DOHH2 (cell line): Measurements from ENCODE around the gene GRID2.

ENCODE experiments used
- H3F3A ChIP-seq: fragments of 200-600 bp; sonication (generic), shearing (Covaris generic); 2 replicates; pipeline ENCODE4 v1.6.0; 2016; ENCODE audit warnings: antibody characterized with exemption, mild to moderate bottlenecking; ENCODE audit not compliant: control insufficient read depth, insufficient read depth
- H3K27ac ChIP-seq: fragments of 200-600 bp; sonication (generic); 2 replicates; pipeline ENCODE4 v1.5.1; 2014; ENCODE audit warnings: low read depth, mild to moderate bottlenecking, low read length, moderate library complexity
- H3K27me3 ChIP-seq: fragments of 200-600 bp; sonication (generic); 2 replicates; pipeline ENCODE4 v1.6.1; 2014; ENCODE audit warnings: mild to moderate bottlenecking, low read length, mixed read lengths; ENCODE audit not compliant: control insufficient read depth
- H3K36me3 ChIP-seq: fragments of 200-600 bp; sonication (generic); 2 replicates; pipeline ENCODE4 v1.6.1; 2014; ENCODE audit warnings: mild to moderate bottlenecking, low read length, moderate library complexity, mixed read lengths; ENCODE audit not compliant: control insufficient read depth
- H3K4me1 ChIP-seq: fragments of 200-600 bp; sonication (generic); 2 replicates; pipeline ENCODE4 v1.6.1; 2014; ENCODE audit warnings: mild to moderate bottlenecking, low read length, mixed read lengths; ENCODE audit not compliant: control insufficient read depth
- H3K4me2 ChIP-seq: fragments of 200-600 bp; sonication (generic); 2 replicates; pipeline ENCODE4 v1.6.0; 2014; ENCODE audit warnings: mild to moderate bottlenecking, low read length, moderate library complexity
- H3K4me3 ChIP-seq: fragments of 200-600 bp; sonication (generic); 2 replicates; pipeline ENCODE4 v1.5.1; 2014; ENCODE audit warnings: mild to moderate bottlenecking, low read length, mixed read lengths
- H3K79me2 ChIP-seq: fragments of 200-600 bp; sonication (generic); 2 replicates; pipeline ENCODE4 v1.6.1; 2014; ENCODE audit warnings: mild to moderate bottlenecking, low read length, mixed read lengths; ENCODE audit not compliant: control insufficient read depth
- H3K9me2 ChIP-seq: fragments of 200-600 bp; sonication (generic); replicated peaks from 2 replicates; pipeline ENCODE4 v1.6.1; 2014; ENCODE audit warnings: mild to moderate bottlenecking, low read length, mixed read lengths; ENCODE audit not compliant: control insufficient read depth
- H3K9me3 ChIP-seq: fragments of 200-600 bp; sonication (generic); 2 replicates; pipeline ENCODE4 v1.6.1; 2014; ENCODE audit warnings: antibody characterized with exemption, low read length, mixed read lengths; ENCODE audit not compliant: control insufficient read depth, insufficient read depth
- H4K20me1 ChIP-seq: fragments of 200-600 bp; sonication (generic); 2 replicates; pipeline ENCODE4 v1.6.0; 2014; ENCODE audit warnings: low read depth, mild to moderate bottlenecking, antibody characterized with exemption, low read length, moderate library complexity; ENCODE audit not compliant: control insufficient read depth, insufficient read depth
- EZH2phosphoT487 ChIP-seq: fragments of 200-600 bp; sonication (generic); IDR thresholded peaks from 2 replicates; pipeline ENCODE4 v1.6.1; 2017; ENCODE audit warnings: borderline replicate concordance, mild to moderate bottlenecking, antibody characterized with exemption, low read length, moderate library complexity, mixed read lengths
- TF ChIP-seq, protein P1 (sequence below): fragments of 200-600 bp; sonication (generic); IDR thresholded peaks from one replicate; pipeline ENCODE4 v1.5.1; 2014; ENCODE audit warnings: antibody characterized with exemption, mild to moderate bottlenecking, low read depth, low read length; ENCODE audit not compliant: poor library complexity, severe bottlenecking

Gene GRID2

DNA sequence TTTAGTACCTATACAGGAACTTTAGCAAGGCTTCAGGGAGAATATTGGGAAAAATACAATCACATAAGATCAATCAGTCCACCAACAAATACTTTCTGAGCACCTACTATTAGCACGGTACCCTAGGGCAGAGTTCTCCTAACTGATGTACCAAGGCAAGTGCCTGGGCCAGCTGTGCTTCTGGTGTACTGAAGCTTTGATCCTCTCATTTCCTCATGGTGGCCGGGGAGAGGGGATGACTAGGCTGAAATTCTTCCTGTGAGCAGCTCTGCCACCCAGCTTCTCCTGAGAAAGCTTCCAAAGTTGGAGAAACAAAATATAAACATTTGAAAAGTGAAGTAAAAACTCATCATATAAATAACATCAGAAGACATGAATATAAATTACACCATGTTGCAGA, 1475.5 kb downstream of the GRID2 start:
- Histone ChIP-seq H3K9me3 (no peaks in the 10 kb centered on the region), H3K9me2 (no peaks in the 10 kb centered on the region), H3K27ac (no peak overlapping the region), H4K20me1 (no peaks in the 10 kb centered on the region), H3K4me1 (no peaks in the 10 kb centered on the region), H3F3A (no peaks in the 10 kb centered on the region), H3K4me3 (no peak overlapping the region), H3K4me2 (no peak overlapping the region), H3K79me2 (no peaks in the 10 kb centered on the region), H3K27me3 (no peaks in the 10 kb centered on the region), H3K36me3 (no peaks in the 10 kb centered on the region)
- TF ChIP-seq, protein P1, sequence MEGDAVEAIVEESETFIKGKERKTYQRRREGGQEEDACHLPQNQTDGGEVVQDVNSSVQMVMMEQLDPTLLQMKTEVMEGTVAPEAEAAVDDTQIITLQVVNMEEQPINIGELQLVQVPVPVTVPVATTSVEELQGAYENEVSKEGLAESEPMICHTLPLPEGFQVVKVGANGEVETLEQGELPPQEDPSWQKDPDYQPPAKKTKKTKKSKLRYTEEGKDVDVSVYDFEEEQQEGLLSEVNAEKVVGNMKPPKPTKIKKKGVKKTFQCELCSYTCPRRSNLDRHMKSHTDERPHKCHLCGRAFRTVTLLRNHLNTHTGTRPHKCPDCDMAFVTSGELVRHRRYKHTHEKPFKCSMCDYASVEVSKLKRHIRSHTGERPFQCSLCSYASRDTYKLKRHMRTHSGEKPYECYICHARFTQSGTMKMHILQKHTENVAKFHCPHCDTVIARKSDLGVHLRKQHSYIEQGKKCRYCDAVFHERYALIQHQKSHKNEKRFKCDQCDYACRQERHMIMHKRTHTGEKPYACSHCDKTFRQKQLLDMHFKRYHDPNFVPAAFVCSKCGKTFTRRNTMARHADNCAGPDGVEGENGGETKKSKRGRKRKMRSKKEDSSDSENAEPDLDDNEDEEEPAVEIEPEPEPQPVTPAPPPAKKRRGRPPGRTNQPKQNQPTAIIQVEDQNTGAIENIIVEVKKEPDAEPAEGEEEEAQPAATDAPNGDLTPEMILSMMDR: no peak
- no peak for TF ChIP-seq EZH2phosphoT487

DNA sequence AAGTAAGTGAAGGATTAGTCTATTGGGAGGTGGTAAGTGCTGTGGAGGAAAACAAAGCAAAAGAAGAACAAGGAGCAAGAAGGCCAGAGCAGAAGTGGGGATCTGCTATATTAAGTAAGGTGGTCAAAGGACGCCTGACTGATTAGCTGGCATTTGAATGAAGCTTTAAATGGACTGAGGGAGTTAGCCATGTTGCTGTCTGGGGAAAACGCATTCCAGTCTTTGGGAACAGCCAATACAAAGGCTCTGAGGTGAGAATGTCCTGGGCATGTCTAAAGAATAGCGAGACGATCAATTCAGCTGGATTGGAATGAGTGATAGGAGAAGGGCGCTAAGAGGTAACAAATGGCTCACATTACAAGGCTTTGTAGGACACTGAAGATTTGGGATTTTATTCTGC, 1476.3 kb downstream of the GRID2 start:
- no peaks in the 10 kb centered on the region for H3K9me2 ChIP-seq
- H3K79me2 ChIP-seq: no peaks in the 10 kb centered on the region
- no peaks in the 10 kb centered on the region for H3F3A ChIP-seq
- no peak overlapping the region for H3K27ac ChIP-seq
- TF ChIP-seq, protein P1: no peak
- no peak for TF ChIP-seq EZH2phosphoT487
- H3K4me3 ChIP-seq: no peak overlapping the region
- H3K4me2 ChIP-seq: no peak overlapping the region
- H3K36me3 ChIP-seq: no peaks in the 10 kb centered on the region
- no peaks in the 10 kb centered on the region for H4K20me1 ChIP-seq
- H3K4me1 ChIP-seq: no peaks in the 10 kb centered on the region
- H3K9me3 ChIP-seq: no peaks in the 10 kb centered on the region
- no peaks in the 10 kb centered on the region for H3K27me3 ChIP-seq

DNA sequence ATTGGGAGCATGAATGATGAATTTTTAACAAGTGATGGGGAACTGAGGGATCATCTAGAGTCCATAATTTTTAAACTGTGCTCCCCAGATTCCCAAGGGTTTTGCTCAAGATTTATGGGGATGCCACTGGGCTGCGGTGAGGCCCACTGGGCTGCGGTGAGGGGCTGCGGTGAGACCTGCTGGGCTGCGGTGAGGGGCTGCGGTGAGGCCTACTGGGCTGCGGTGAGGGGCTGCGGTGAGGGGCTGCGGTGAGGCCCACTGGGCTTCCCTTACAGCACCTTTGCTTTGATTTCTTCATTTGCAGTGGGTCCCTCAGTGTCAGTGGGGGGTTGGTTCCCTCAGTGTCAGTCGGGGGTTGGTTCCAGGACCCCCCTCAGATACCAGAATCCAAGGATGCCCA, 1477.4 kb downstream of the GRID2 start:
- H3K4me3 ChIP-seq: no peak overlapping the region

More for the DNA sequence above, 1477.4 kb downstream of the GRID2 start:
- Histone ChIP-seq H3K9me2 (no peaks in the 10 kb centered on the region), H3K79me2 (no peaks in the 10 kb centered on the region), H3K27ac (no peak overlapping the region), H4K20me1 (no peaks in the 10 kb centered on the region), H3K4me1 (no peaks in the 10 kb centered on the region), H3K36me3 (no peaks in the 10 kb centered on the region), H3K27me3 (no peaks in the 10 kb centered on the region), H3K9me3 (no peaks in the 10 kb centered on the region), H3F3A (no peaks in the 10 kb centered on the region), H3K4me2 (no peak overlapping the region)
- no peak for TF ChIP-seq EZH2phosphoT487
- TF ChIP-seq, protein P1: no peak
